ENCODE measurements around the gene NFKB1.

GRCh38 chr4:102505708-102506107 is 4.5 kb downstream of the NFKB1 start:
- TF ChIP-seq GABPA (IDR thresholded peaks at IDR 0.05; ENCODE audit: low read depth) = no peak
- TF ChIP-seq CTCF (IDR thresholded peaks at IDR 0.05; ENCODE audit: insufficient read depth, low read length) = no peak
- TF ChIP-seq SPI1 (IDR thresholded peaks at IDR 0.05; ENCODE audit: borderline replicate concordance, low read depth) = no peak
- no peak for TF ChIP-seq POLR2AphosphoS5 (IDR thresholded peaks at IDR 0.05; ENCODE audit: low read depth)
